Endothelial cell of umbilical vein (primary cell): ENCODE data around the gene GSG1L.

Source experiments
- CTCF ChIP-seq, 2 donors: IDR thresholded peaks; 1 replicate in 1 of 2; 2 replicates in 1 of 2; pipeline ENCODE4 v1.5.1; 2011; ENCODE audit warnings: low read length in 2 of 2, mild to moderate bottlenecking in 2 of 2, moderate library complexity in 2 of 2, control low read depth in 1 of 2, inconsistent platforms in 1 of 2, low read depth in 1 of 2; ENCODE audit not compliant: insufficient read depth in 1 of 2; ENCODE audit errors: extremely low read depth in 1 of 2
- EZH2 ChIP-seq: IDR thresholded peaks from 2 replicates; pipeline ENCODE4 v1.6.1; 2012; ENCODE audit warnings: borderline replicate concordance, low read depth, mild to moderate bottlenecking, moderate library complexity, low read length, inconsistent platforms; ENCODE audit not compliant: severe bottlenecking
- JUN ChIP-seq: IDR thresholded peaks from 2 replicates; pipeline ENCODE4 v1.6.1; 2011; ENCODE audit warnings: borderline replicate concordance, low read depth; ENCODE audit not compliant: insufficient read length, insufficient read depth
- POLR2A ChIP-seq: IDR thresholded peaks from 2 replicates; pipeline ENCODE4 v1.6.1; 2012; ENCODE audit warnings: low read depth, mild to moderate bottlenecking, control low read depth, low read length

GRCh38 chr16:27793249-27793622 is 270.3 kb downstream of the GSG1L start:
- no peak for TF ChIP-seq CTCF (IDR thresholded peaks at IDR 0.05; ENCODE audit: extremely low read depth in 1 of 2, insufficient read depth in 1 of 2, low read depth in 1 of 2, low read length in 2 of 2)
- TF ChIP-seq POLR2A, result no peak
- no peak for TF ChIP-seq EZH2
- TF ChIP-seq JUN, result no peak
